Spinal cord (tissue), 10 donors: ENCODE data around the gene TRERF1. TPM values are rescaled to one million over a fixed set of nuclear protein-coding genes. Genes with fewer than 3 reads are reported as not detected.

Experiments
- DNase-seq, 6 donors: peaks; one replicate each; pipeline versions ENCODE4 v3.0.0 to v3.0.0-alpha.2; 2013 to 2015; ENCODE audit warnings: low spot score in 6 of 6, low read depth in 4 of 6
- H3K27ac ChIP-seq: one replicate; pipeline ENCODE4 v1.5.1; 2013; ENCODE audit warnings: low read depth, low read length, control low read depth
- H3K27me3 ChIP-seq: one replicate; pipeline ENCODE4 v1.6.1; 2013; ENCODE audit warnings: low read length; ENCODE audit not compliant: control insufficient read depth, insufficient read depth
- H3K36me3 ChIP-seq: one replicate; pipeline ENCODE4 v1.6.1; 2013; ENCODE audit warnings: low read length; ENCODE audit not compliant: control insufficient read depth, insufficient read depth
- H3K4me1 ChIP-seq: one replicate; pipeline ENCODE4 v1.6.1; 2013; ENCODE audit warnings: low read length; ENCODE audit not compliant: control insufficient read depth, insufficient read depth
- H3K4me3 ChIP-seq: one replicate; pipeline ENCODE4 v1.5.1; 2013; ENCODE audit warnings: low read depth, low read length, control low read depth
- H3K9me3 ChIP-seq: one replicate; pipeline ENCODE4 v1.6.1; 2013; ENCODE audit warnings: low read length; ENCODE audit not compliant: control insufficient read depth, insufficient read depth
- WGBS: methylation state at CpG from one replicate; pipeline ENCODE4 v1.1.5; 2013; ENCODE audit warnings: missing lambda C conversion rate; ENCODE audit not compliant: insufficient coverage; 5-methylcytosine and 5-hydroxymethylcytosine counted together
- polyA plus RNA-seq, 2 donors: library from polyadenylated mRNA; unstranded; fragments of 120-200 nt; gene quantifications; one replicate each; pipeline ENCODE4 v1.2.1, GENCODE V29; 2013; ENCODE audit not compliant: insufficient read length in 2 of 2
- total RNA-seq, 2 donors: library from RNA; depleted of rRNA in 1 of 2; stranded (reverse); fragments of 120-200 nt in 1 of 2; fragments of >200 nt in 1 of 2; gene quantifications; one replicate each; pipeline versions ENCODE4 v1.2.3 to v1.2.4, GENCODE V29; 2013 to 2014
- donor health status: healthy.

Gene TRERF1
- total and polyA plus RNA-seq, 4 donors: 4.8 to 9.4 (median 7.4) TPM

- Histone ChIP-seq H3K27me3 (no peaks in the 10 kb centered on the region), H3K4me1 (peaks cover 39% of the 10 kb centered on the region), H3K9me3 (no peaks in the 10 kb centered on the region), H3K4me3 (no peak overlapping the region), H3K36me3 (peaks cover 12% of the 10 kb centered on the region), H3K27ac (no peak overlapping the region)
- 79% methylated on average over 24 of the region's 24 CpGs for WGBS
- no peak for DNase-seq
Measured at GRCh38 chr6:42279966-42280629, 171.6 kb downstream of the TRERF1 start.

- H3K36me3 ChIP-seq: peaks cover 12% of the 10 kb centered on the region
- H3K4me3 ChIP-seq: no peak overlapping the region
- no peaks in the 10 kb centered on the region for H3K27me3 ChIP-seq
- H3K4me1 ChIP-seq: peaks cover 39% of the 10 kb centered on the region
- H3K9me3 ChIP-seq: no peaks in the 10 kb centered on the region
- WGBS: 83% methylated on average over 5 of the region's 9 CpGs
- no peak overlapping the region for H3K27ac ChIP-seq
- DNase-seq: no peak
Measured at GRCh38 chr6:42279144-42279781, 172.5 kb downstream of the TRERF1 start.

- Histone ChIP-seq H3K27me3 (no peaks in the 10 kb centered on the region), H3K4me1 (peaks cover 39% of the 10 kb centered on the region), H3K4me3 (no peak overlapping the region), H3K36me3 (peaks cover 12% of the 10 kb centered on the region), H3K27ac (no peak overlapping the region), H3K9me3 (no peaks in the 10 kb centered on the region)
- 93% methylated on average over 4 of the region's 7 CpGs for WGBS
- DNase-seq: no peak
Measured at GRCh38 chr6:42278131-42278853, 173.4 kb downstream of the TRERF1 start.

- no peaks in the 10 kb centered on the region for H3K27me3 ChIP-seq
- 61% methylated on average over 5 of the region's 13 CpGs for WGBS
- H3K4me1 ChIP-seq: peaks cover 39% of the 10 kb centered on the region
- H3K4me3 ChIP-seq: no peak overlapping the region
- H3K36me3 ChIP-seq: peaks cover 12% of the 10 kb centered on the region
- H3K27ac ChIP-seq: peak overlapping the region; percentile 40
- H3K9me3 ChIP-seq: no peaks in the 10 kb centered on the region
- DNase-seq: peak in 1 of 6 donors; percentile 65
Measured at GRCh38 chr6:42276034-42276890, 175.5 kb downstream of the TRERF1 start.

GRCh38 chr6:42275376-42276033 is 176.2 kb downstream of the TRERF1 start:
- peaks cover 34% of the 10 kb centered on the region for H3K4me1 ChIP-seq
- peaks cover 11% of the 10 kb centered on the region for H3K36me3 ChIP-seq
- H3K9me3 ChIP-seq: no peaks in the 10 kb centered on the region
- H3K27ac ChIP-seq: no peak overlapping the region
- no peak overlapping the region for H3K4me3 ChIP-seq
- DNase-seq: peak in 1 of 6 donors; percentile 70
- 91% methylated on average over 10 of the region's 12 CpGs for WGBS
- H3K27me3 ChIP-seq: no peaks in the 10 kb centered on the region

GRCh38 chr6:42274898-42275297 is 176.8 kb downstream of the TRERF1 start:
- H3K27ac ChIP-seq: no peak overlapping the region
- no peak overlapping the region for H3K4me3 ChIP-seq
- DNase-seq: peak in 2 of 6 donors; percentile 37 to 61
- H3K9me3 ChIP-seq: no peaks in the 10 kb centered on the region
- WGBS: 80% methylated on average over 3 of the region's 6 CpGs
- no peaks in the 10 kb centered on the region for H3K27me3 ChIP-seq
- H3K4me1 ChIP-seq: peaks cover 28% of the 10 kb centered on the region
- peaks cover 7% of the 10 kb centered on the region for H3K36me3 ChIP-seq

GRCh38 chr6:42271834-42272805 is 179.6 kb downstream of the TRERF1 start:
- WGBS: 84% methylated on average over 6 of the region's 7 CpGs
- H3K36me3 ChIP-seq: peaks cover 16% of the 10 kb centered on the region
- H3K4me3 ChIP-seq: no peak overlapping the region
- no peaks in the 10 kb centered on the region for H3K27me3 ChIP-seq
- H3K4me1 ChIP-seq: peaks cover 18% of the 10 kb centered on the region
- DNase-seq: no peak
- H3K27ac ChIP-seq: no peak overlapping the region
- no peaks in the 10 kb centered on the region for H3K9me3 ChIP-seq

- DNase-seq: no peak
- Histone ChIP-seq H3K4me3 (no peak overlapping the region), H3K27ac (no peak overlapping the region), H3K27me3 (no peaks in the 10 kb centered on the region), H3K4me1 (no peaks in the 10 kb centered on the region), H3K36me3 (peaks cover 16% of the 10 kb centered on the region), H3K9me3 (no peaks in the 10 kb centered on the region)
- 100% methylated on average over 1 of the region's 4 CpGs for WGBS
Measured at GRCh38 chr6:42269974-42270510, 181.7 kb downstream of the TRERF1 start.
